Measurements from ENCODE around the gene IQSEC1. TPM values are rescaled to one million over a fixed set of nuclear protein-coding genes. Genes with fewer than 3 reads are reported as not detected.

Gene IQSEC1
- total RNA-seq, 1 donor from 2014 or later = 9.4 TPM

GRCh38 chr3:12905316-12906071, 167.7 kb downstream of the IQSEC1 start:
- no peak for ATAC-seq

- ATAC-seq = no peak
These were observed 168.3 kb downstream of the IQSEC1 start for GRCh38 chr3:12904951-12905315.

- no peak for ATAC-seq
These were observed 169.3 kb downstream of the IQSEC1 start for GRCh38 chr3:12903881-12904280.

GRCh38 chr3:12903000-12903800, 170.0 kb downstream of the IQSEC1 start:
- ATAC-seq = no peak

- ATAC-seq = no peak
These were observed 170.8 kb downstream of the IQSEC1 start for GRCh38 chr3:12902181-12902999.

GRCh38 chr3:12901623-12902045, 171.6 kb downstream of the IQSEC1 start:
- no peak for ATAC-seq

- ATAC-seq = no peak
These were observed 172.3 kb downstream of the IQSEC1 start for GRCh38 chr3:12900885-12901411.

- ATAC-seq = no peak
These were observed 174.1 kb downstream of the IQSEC1 start for GRCh38 chr3:12898965-12899755.

GRCh38 chr3:12898290-12898964, 174.8 kb downstream of the IQSEC1 start:
- no peak for ATAC-seq

GRCh38 chr3:12897381-12898289, 175.6 kb downstream of the IQSEC1 start:
- no peak for ATAC-seq

GRCh38 chr3:12896063-12896985, 176.9 kb downstream of the IQSEC1 start:
- ATAC-seq = no peak

- peak; percentile 39 for ATAC-seq
These were observed 177.7 kb downstream of the IQSEC1 start for GRCh38 chr3:12895391-12896062.

- ATAC-seq = peak; percentile 37
These were observed 178.6 kb downstream of the IQSEC1 start for GRCh38 chr3:12894629-12895028.

GRCh38 chr3:12893852-12894251, 179.4 kb downstream of the IQSEC1 start:
- no peak for ATAC-seq

GRCh38 chr3:12893247-12893646, 180.0 kb downstream of the IQSEC1 start:
- peak; percentile 7 for ATAC-seq

GRCh38 chr3:12892840-12893189, 180.4 kb downstream of the IQSEC1 start:
- ATAC-seq = no peak

GRCh38 chr3:12891985-12892839, 181.0 kb downstream of the IQSEC1 start:
- ATAC-seq = peak; percentile 52

Data from esophagus mucosa (tissue), 1 donor.